Rectal smooth muscle tissue (tissue), 1 donor: ENCODE data around the gene C9orf152.

Experiments used
- H3K27ac ChIP-seq: one replicate; pipeline ENCODE4 v1.7.0; 2013; ENCODE audit warnings: low read depth, low read length, inconsistent platforms
- H3K27me3 ChIP-seq: one replicate; pipeline ENCODE4 v1.7.0; 2013; ENCODE audit warnings: low read length; ENCODE audit not compliant: control insufficient read depth, insufficient read depth
- H3K36me3 ChIP-seq: one replicate; pipeline ENCODE4 v1.7.0; 2013; ENCODE audit warnings: low read length; ENCODE audit not compliant: control insufficient read depth, insufficient read depth
- H3K4me1 ChIP-seq: one replicate; pipeline ENCODE4 v1.7.0; 2013; ENCODE audit warnings: low read length; ENCODE audit not compliant: control insufficient read depth, insufficient read depth
- H3K4me3 ChIP-seq: one replicate; pipeline ENCODE4 v1.7.0; 2013; ENCODE audit warnings: low read length
- H3K9ac ChIP-seq: one replicate; pipeline ENCODE4 v1.7.0; 2013; ENCODE audit warnings: low read length

Gene C9orf152

GRCh38 chr9:110168486-110168885, 39.5 kb downstream of the C9orf152 start:
- Histone ChIP-seq H3K27me3 (no peaks in the 10 kb centered on the region), H3K4me3 (no peak overlapping the region), H3K9ac (no peak overlapping the region), H3K36me3 (peaks cover 3% of the 10 kb centered on the region), H3K4me1 (no peaks in the 10 kb centered on the region), H3K27ac (no peak overlapping the region)

- Histone ChIP-seq H3K36me3 (no peaks in the 10 kb centered on the region), H3K27me3 (no peaks in the 10 kb centered on the region), H3K9ac (no peak overlapping the region), H3K4me3 (no peak overlapping the region), H3K27ac (no peak overlapping the region), H3K4me1 (peaks cover 10% of the 10 kb centered on the region)
These were observed 46.0 kb downstream of the C9orf152 start for GRCh38 chr9:110161940-110162339.

- no peak overlapping the region for H3K9ac ChIP-seq
- no peaks in the 10 kb centered on the region for H3K36me3 ChIP-seq
- H3K4me3 ChIP-seq, result no peak overlapping the region
- H3K27me3 ChIP-seq, result no peaks in the 10 kb centered on the region
- H3K4me1 ChIP-seq, result peaks cover 13% of the 10 kb centered on the region
- no peak overlapping the region for H3K27ac ChIP-seq
These were observed 47.3 kb downstream of the C9orf152 start for GRCh38 chr9:110160685-110161084.

- no peak overlapping the region for H3K9ac ChIP-seq
- H3K36me3 ChIP-seq, result no peaks in the 10 kb centered on the region
- H3K27me3 ChIP-seq, result no peaks in the 10 kb centered on the region
- no peak overlapping the region for H3K4me3 ChIP-seq
- no peak overlapping the region for H3K27ac ChIP-seq
- H3K4me1 ChIP-seq, result peaks cover 13% of the 10 kb centered on the region
These were observed 47.8 kb downstream of the C9orf152 start for GRCh38 chr9:110160123-110160522.

GRCh38 chr9:110157823-110158664, 49.9 kb downstream of the C9orf152 start:
- no peak overlapping the region for H3K9ac ChIP-seq
- H3K27me3 ChIP-seq, result no peaks in the 10 kb centered on the region
- no peak overlapping the region for H3K4me3 ChIP-seq
- peak overlapping the region; percentile 26 for H3K27ac ChIP-seq
- peaks cover 13% of the 10 kb centered on the region for H3K4me1 ChIP-seq
- no peaks in the 10 kb centered on the region for H3K36me3 ChIP-seq

- H3K4me1 ChIP-seq, result peaks cover 13% of the 10 kb centered on the region
- no peaks in the 10 kb centered on the region for H3K36me3 ChIP-seq
- H3K9ac ChIP-seq, result no peak overlapping the region
- no peaks in the 10 kb centered on the region for H3K27me3 ChIP-seq
- no peak overlapping the region for H3K27ac ChIP-seq
- no peak overlapping the region for H3K4me3 ChIP-seq
These were observed 51.1 kb downstream of the C9orf152 start for GRCh38 chr9:110156902-110157301.

- Histone ChIP-seq H3K27ac (no peak overlapping the region), H3K27me3 (no peaks in the 10 kb centered on the region), H3K9ac (no peak overlapping the region), H3K4me1 (peaks cover 13% of the 10 kb centered on the region), H3K36me3 (no peaks in the 10 kb centered on the region), H3K4me3 (no peak overlapping the region)
These were observed 51.5 kb downstream of the C9orf152 start for GRCh38 chr9:110156416-110156815.

GRCh38 chr9:110155751-110156150, 52.2 kb downstream of the C9orf152 start:
- Histone ChIP-seq H3K4me3 (no peak overlapping the region), H3K9ac (no peak overlapping the region), H3K27me3 (no peaks in the 10 kb centered on the region), H3K4me1 (peaks cover 13% of the 10 kb centered on the region), H3K27ac (no peak overlapping the region), H3K36me3 (no peaks in the 10 kb centered on the region)

- Histone ChIP-seq H3K4me3 (no peak overlapping the region), H3K4me1 (peaks cover 10% of the 10 kb centered on the region), H3K9ac (no peak overlapping the region), H3K36me3 (no peaks in the 10 kb centered on the region), H3K27ac (no peak overlapping the region), H3K27me3 (no peaks in the 10 kb centered on the region)
These were observed 54.5 kb downstream of the C9orf152 start for GRCh38 chr9:110153431-110153830.

- Histone ChIP-seq H3K36me3 (no peaks in the 10 kb centered on the region), H3K27me3 (no peaks in the 10 kb centered on the region), H3K27ac (no peak overlapping the region), H3K9ac (no peak overlapping the region), H3K4me3 (no peak overlapping the region), H3K4me1 (peaks cover 6% of the 10 kb centered on the region)
These were observed 55.1 kb downstream of the C9orf152 start for GRCh38 chr9:110152704-110153374.
